ENCODE results near the gene SGPL1.

Gene SGPL1

GRCh38 chr10:70781461-70782051 is 34.2 kb upstream of the SGPL1 start:
- DNase-seq: no peak

- no peak for DNase-seq
Measured at GRCh38 chr10:70782086-70782745, 33.5 kb upstream of the SGPL1 start.

- no peak for DNase-seq
Measured at GRCh38 chr10:70782746-70783680, 32.7 kb upstream of the SGPL1 start.

- no peak for DNase-seq
Measured at GRCh38 chr10:70784016-70784415, 31.7 kb upstream of the SGPL1 start.

- peak; percentile 31 for DNase-seq
Measured at GRCh38 chr10:70784471-70784870, 31.3 kb upstream of the SGPL1 start.

- no peak for DNase-seq
Measured at GRCh38 chr10:70785190-70785589, 30.6 kb upstream of the SGPL1 start, which contains the start of gene TBATA. Gene TBATA, minus strand, starts transcription at chr10:70785377. Its CDS starts 1,998 bp downstream, at chr10:70783379.

GRCh38 chr10:70786799-70787415 is 28.8 kb upstream of the SGPL1 start:
- peak; percentile 59 for DNase-seq

- DNase-seq: no peak
Measured at GRCh38 chr10:70791386-70792039, 24.2 kb upstream of the SGPL1 start.

- DNase-seq: no peak
Measured at GRCh38 chr10:70795613-70796012, 20.1 kb upstream of the SGPL1 start.

- no peak for DNase-seq
Measured at GRCh38 chr10:70797840-70798239, 17.9 kb upstream of the SGPL1 start.

- peak; percentile 27 for DNase-seq
Measured at GRCh38 chr10:70799124-70799523, 16.6 kb upstream of the SGPL1 start.

GRCh38 chr10:70801854-70802253 is 13.9 kb upstream of the SGPL1 start:
- no peak for DNase-seq

- DNase-seq: no peak
Measured at GRCh38 chr10:70803775-70804420, 11.8 kb upstream of the SGPL1 start.

- DNase-seq: no peak
Measured at GRCh38 chr10:70804421-70804808, 11.3 kb upstream of the SGPL1 start.

- no peak for DNase-seq
Measured at GRCh38 chr10:70805619-70806215, 10.0 kb upstream of the SGPL1 start.

GRCh38 chr10:70806841-70807240 is 8.9 kb upstream of the SGPL1 start:
- no peak for DNase-seq

- no peak for DNase-seq
Measured at GRCh38 chr10:70807556-70807955, 8.2 kb upstream of the SGPL1 start.

GRCh38 chr10:70809011-70809611 is 6.6 kb upstream of the SGPL1 start:
- no peak for DNase-seq

- peak; percentile 21 for DNase-seq
Measured at GRCh38 chr10:70809726-70810125, 6.0 kb upstream of the SGPL1 start.

GRCh38 chr10:70810967-70811366 is 4.8 kb upstream of the SGPL1 start:
- DNase-seq: no peak

GRCh38 chr10:70811881-70812280 is 3.9 kb upstream of the SGPL1 start:
- no peak for DNase-seq
